ENCODE measurements around the gene KIAA1143.

Gene KIAA1143

GRCh38 chr3:44761424-44762169 is at the start of gene KIAA1143, which contains the start of gene KIF15:
KIAA1143 (minus strand) TSS chr3:44761619; CDS start chr3:44761602, 17 bp downstream.
KIF15 (plus strand) TSS chr3:44761794; CDS start chr3:44761866, 72 bp downstream.
- DNase-seq = peak; percentile 97

DNA sequence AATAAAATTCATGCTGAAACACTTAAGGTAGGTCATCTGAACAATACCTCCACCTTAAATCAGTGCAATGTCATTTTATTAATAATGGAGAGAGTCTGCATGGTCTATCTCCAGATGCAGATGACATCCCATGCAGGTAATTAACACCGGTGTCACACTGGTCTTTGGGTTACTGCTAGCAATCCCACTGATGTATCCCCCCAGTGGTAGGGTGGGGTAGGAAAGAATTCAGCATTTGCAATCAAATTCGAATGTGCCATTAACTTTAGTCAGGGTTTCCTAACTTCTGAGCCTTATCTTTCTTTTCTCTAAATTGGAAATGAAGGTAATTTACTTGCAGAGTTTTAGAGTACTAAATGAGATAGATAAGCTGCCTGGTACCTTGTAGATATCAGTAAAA is 44.5 kb upstream of the KIAA1143 start:
- no peak for DNase-seq

GRCh38 chr3:44803298-44803697 is 41.9 kb upstream of the KIAA1143 start:
- no peak for DNase-seq

DNA sequence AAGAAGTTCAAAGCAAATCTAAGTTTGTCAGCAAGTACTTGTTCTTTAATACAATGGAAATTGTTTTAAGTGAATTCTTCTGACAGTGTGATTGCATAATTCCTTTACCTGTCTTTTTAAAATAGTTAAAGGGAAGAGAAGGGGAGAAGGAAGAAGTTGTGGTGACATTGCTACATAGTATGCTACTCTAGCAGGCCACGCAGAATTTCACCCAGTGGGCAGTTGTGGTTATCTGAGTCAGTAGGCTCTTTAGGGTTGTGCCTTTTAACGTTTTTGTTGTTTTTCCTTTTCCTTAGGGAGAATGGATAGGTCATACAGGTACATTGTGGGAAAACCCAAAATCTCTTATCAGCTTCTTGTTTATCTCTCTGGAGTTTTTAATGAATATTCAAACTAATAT is 40.6 kb upstream of the KIAA1143 start:
- no peak for DNase-seq

- DNase-seq = no peak
These were observed 33.8 kb upstream of the KIAA1143 start for GRCh38 chr3:44795197-44795596.

DNA sequence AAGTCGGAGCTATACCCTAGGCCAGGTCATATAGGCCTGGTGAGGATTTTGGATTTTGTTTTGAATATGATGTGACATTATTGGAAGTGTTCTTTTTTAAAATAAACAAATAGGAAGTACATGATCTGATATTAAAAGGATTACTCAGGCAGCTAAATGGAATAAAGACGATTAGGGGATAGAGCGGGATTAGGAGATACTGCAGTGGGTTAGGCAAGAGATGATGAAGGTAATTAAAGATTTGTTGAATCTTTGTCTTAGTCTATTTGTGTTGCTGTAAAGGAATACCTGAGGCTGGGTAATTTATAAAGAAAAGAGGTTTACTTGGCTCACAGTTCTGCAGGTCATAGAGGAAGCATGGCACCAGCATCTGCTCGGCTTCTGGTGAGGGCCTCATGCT is 21.5 kb upstream of the KIAA1143 start:
- DNase-seq = no peak

GRCh38 chr3:44772099-44772442 is 10.7 kb upstream of the KIAA1143 start:
- no peak for DNase-seq

DNA sequence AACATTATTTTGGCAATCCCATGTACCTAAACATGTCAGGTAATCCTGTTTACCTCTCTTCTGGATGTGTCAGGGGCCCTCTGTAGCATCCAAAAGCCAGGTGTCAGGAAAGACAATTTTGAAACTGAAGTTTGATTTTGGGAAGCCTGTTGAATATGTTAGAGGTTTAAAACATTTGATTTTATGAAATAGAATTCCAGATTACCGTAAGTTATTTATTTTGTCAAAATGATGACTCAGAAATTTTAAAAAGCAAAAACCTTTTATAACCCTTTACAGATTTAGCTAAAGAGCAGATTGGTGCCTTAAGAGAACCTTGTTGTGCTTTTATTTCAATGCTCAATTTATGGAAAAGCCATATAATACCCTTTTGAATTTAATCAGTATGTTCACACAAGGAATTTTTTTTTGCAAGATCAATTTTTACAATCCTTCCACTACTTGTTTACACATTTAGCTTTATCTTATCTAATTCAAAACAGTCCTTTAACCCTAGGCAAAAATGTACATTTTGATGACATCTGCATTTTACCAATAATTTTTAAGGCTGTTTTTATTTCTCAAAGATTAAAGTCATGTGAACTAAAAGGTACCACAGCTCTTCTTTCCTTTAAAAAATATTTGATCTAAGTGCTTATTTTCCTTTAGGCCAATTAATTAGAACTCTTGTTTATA is 10.1 kb upstream of the KIAA1143 start:
- no peak for DNase-seq

- DNase-seq = no peak
These were observed 2.8 kb upstream of the KIAA1143 start for GRCh38 chr3:44764248-44764647.

DNA sequence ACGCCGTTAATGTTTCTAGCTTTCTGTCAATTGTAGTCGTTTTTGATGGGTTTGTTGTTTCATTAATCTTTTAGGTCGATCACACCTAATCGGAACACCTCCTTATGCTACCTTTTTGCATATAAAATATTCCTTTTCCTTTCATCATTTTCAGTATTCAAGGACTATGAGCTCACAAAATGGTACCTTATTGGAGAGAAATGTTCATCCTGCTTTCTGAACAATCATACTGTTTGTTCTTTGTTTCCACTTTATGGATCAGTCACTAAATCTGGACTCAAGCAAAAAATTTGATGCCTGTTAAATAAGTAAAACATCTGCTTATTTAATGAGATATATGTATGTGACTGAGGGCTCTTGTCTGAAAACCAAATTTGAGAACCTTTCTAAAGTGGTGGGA is 1.3 kb upstream of the KIAA1143 start:
- no peak for DNase-seq

GRCh38 chr3:44762170-44762677 is 805 bp upstream of the KIAA1143 start:
- peak; percentile 8 for DNase-seq

- no peak for DNase-seq
These were observed 357 bp downstream of the KIAA1143 start for GRCh38 chr3:44761101-44761423.

- DNase-seq = no peak
These were observed 26.7 kb downstream of the KIAA1143 start for GRCh38 chr3:44734646-44735168.

DNA sequence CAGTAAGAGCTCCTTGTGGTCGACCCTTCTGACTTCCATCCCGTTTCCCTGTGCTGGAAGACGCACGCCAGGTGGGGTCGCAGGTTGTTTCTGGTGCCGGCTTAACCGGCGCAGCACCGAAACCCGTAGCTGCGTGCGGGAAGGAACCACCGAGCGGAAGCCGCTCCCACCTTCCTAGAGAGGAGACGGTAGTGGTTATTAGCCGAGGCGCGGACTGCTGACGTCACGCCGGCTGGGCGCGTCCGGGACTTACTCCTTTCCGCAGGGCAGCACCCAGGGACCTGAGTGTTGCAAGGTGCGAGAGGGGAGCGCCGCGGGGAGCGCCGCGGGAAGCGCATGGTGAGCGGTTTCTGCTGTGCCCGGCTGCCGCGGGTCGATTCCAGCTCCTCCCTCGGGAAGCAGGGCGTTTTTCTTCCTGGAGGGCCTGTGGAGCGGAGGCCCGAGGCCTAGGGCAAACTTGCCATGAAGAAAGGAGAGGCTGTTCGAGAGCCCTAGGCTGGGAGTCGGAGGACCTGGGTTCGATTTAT is 32.0 kb downstream of the KIAA1143 start, which contains the start of gene ZNF501:
ZNF501 (plus strand) TSS at position 252 of the 527 bp plus-strand sequence. CDS start 4,787 bp downstream, outside the sequence.
- peak; percentile 70 for DNase-seq

DNA sequence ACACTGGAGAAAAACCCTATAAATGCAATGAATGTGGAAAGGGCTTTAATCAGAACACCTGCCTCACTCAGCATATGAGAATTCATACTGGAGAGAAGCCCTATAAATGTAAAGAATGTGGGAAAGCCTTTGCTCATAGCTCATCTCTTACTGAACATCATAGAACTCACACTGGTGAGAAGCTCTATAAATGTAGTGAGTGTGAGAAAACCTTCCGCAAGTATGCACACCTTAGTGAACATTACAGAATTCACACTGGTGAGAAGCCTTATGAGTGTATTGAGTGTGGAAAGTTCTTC is 39.4 kb downstream of the KIAA1143 start:
- no peak for DNase-seq

- DNase-seq = no peak
These were observed 40.0 kb downstream of the KIAA1143 start for GRCh38 chr3:44721231-44722102.

GRCh38 chr3:44712455-44713075 is 48.9 kb downstream of the KIAA1143 start, which contains the start of gene ZNF502:
ZNF502 (plus strand) TSS chr3:44712660; CDS start chr3:44720262, 7,602 bp downstream.
- peak; percentile 25 for DNase-seq
